C1 segment of cervical spinal cord (tissue), 14 donors: ENCODE measurements around the gene C9orf72.
A peak's percentile ranks its signal among the peaks of the same experiment; 100 is the strongest.
"Not testable (repeated sequence)": the region's sequence is repeated elsewhere in the genome, so short reads cannot be mapped to it uniquely, and the experiment has no call there.

Source experiments
- DNase-seq, 14 donors: peaks; one replicate each; lab custom pipeline; 2025; lab: John Stamatoyannopoulos, UW

C9orf72 gene, protein sequence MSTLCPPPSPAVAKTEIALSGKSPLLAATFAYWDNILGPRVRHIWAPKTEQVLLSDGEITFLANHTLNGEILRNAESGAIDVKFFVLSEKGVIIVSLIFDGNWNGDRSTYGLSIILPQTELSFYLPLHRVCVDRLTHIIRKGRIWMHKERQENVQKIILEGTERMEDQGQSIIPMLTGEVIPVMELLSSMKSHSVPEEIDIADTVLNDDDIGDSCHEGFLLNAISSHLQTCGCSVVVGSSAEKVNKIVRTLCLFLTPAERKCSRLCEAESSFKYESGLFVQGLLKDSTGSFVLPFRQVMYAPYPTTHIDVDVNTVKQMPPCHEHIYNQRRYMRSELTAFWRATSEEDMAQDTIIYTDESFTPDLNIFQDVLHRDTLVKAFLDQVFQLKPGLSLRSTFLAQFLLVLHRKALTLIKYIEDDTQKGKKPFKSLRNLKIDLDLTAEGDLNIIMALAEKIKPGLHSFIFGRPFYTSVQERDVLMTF

DNA sequence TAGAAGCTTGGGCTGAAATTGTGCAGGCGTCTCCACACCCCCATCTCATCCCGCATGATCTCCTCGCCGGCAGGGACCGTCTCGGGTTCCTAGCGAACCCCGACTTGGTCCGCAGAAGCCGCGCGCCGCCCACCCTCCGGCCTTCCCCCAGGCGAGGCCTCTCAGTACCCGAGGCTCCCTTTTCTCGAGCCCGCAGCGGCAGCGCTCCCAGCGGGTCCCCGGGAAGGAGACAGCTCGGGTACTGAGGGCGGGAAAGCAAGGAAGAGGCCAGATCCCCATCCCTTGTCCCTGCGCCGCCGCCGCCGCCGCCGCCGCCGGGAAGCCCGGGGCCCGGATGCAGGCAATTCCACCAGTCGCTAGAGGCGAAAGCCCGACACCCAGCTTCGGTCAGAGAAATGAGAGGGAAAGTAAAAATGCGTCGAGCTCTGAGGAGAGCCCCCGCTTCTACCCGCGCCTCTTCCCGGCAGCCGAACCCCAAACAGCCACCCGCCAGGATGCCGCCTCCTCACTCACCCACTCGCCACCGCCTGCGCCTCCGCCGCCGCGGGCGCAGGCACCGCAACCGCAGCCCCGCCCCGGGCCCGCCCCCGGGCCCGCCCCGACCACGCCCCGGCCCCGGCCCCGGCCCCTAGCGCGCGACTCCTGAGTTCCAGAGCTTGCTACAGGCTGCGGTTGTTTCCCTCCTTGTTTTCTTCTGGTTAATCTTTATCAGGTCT is at the start of gene C9orf72:
Gene C9orf72, minus strand, starts transcription at position 564 of the 716 bp plus-strand sequence. CDS start 6,361 bp downstream, outside the sequence.
- DNase-seq = peak in 10 of 14 donors; percentile 70 to 98 (median 94)

DNA sequence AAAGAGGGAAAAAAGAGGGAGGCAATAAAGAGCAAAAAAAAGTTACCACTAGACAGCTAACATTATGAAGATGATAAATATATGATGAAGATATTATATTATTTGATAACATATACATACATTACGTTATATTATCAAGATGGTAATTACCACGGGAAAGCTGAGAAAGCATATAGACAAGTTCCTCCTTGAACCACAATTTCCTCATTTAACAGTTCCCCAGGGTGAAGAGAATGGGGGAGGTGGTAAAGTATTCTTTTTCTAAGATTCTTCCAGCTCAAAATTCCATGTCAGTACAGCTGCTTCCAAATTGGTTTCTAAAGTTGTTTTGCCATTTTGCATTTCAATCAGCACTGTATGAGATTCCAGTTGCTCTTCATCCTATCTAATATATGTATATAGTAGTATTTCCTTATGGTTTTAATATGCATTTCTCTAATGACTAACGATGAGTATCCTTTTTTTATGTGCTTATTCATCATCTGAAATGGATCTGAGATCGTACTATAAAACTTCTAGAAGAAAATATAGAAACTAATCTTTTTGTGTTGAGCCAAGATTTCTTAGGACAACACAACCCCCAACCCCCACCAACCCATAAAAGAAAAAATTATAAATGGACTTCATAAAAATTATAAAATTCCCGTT is 49.5 kb upstream of the C9orf72 start:
- DNase-seq = no peak

DNA sequence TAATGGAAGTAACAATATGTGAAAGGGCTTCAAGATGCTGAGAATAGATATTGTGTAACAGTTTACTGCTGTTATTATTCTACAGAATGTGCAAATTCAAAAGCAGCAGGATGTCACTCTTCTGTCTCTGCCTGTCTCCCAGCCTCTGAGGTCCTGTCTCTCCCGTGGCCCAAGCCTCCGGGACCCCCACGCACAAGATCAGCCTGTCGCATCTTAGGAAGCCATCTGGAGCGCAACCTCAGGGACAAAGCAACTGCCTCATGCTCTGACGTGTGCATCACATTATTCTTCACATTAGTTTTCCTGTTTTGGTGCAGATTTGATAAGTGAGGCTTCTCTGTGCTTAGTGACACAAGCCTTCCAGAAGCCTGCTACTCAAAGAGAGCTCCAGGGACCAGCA is 46.5 kb upstream of the C9orf72 start:
- DNase-seq = no peak

DNA sequence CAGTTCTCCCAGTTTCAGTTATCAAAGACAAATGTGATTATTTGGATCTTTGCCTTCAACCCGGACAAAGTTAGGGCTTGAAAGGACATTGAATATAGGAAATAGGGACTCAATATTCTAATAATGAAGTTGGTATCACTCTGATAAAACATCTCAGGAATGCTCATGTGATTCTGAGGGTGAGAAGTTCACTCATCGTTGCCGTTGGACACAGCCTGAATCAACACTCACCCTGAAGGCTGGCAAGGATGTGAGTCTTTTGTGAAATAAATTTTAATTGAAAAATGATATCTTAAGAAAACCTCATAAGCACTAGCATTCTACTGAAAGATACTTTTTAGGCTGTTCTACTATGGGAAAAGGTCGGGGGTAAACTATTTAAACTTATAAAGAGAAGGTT is 44.8 kb upstream of the C9orf72 start:
- DNase-seq = no peak

DNA sequence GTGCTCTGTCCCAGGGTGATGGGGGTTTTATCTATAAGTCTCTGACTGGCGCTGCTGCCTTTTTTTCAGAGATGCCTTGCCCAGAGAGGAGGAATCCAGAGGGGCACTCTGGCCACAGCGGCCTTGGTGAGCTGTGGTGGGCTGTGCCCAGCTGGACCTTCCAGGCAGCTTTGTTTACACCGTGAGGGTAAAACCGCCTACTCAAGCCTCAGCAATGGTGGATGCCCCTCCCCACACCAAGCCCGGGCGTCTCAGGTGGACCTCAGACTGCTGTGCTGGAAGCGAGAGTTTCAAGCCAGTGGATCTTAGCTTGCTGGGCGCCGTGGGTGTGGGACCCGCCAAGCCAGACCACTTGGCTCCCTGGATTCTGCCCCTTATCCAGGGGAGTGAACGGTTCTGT is 41.3 kb upstream of the C9orf72 start:
- no peak for DNase-seq

DNA sequence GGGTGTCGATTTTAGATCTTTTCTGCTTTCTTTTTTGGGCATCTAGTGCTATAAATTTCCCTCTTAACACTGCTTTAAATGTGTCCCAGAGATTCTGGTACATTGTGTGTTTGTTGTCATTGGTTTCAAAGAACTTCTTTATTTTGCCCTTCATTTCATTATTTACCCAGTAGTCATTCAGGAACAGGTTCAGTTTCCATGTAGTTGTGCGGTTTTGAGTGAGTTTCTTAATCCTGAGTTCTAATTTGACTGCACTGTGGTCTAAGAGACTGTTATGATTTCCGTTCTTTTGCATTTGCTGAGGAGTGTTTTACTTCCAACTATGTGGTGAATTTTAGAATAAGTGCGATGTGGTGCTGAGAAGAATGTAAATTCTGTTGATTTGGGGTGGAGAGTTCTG is 38.8 kb upstream of the C9orf72 start:
- not testable (repeated sequence) for DNase-seq

DNA sequence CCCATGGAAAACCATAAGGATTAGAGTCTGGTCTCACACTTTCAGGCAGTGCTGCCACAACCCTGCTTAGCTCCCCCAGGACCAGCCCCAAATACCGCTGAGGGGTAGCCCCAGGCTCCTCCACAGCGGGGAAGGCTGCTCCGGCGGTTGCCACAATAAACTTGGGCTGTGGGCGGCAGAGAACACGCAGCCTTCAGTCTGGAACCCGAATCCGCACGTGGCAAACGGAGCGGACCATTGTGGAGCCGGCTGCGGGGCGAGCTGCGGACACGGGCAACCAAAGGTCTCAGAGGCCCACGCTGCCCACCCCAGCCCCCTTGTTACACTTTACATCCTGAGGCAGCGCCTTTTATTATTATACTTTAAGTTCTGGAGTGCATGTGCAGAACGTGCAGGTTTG is 37.3 kb upstream of the C9orf72 start:
- DNase-seq = no peak

DNA sequence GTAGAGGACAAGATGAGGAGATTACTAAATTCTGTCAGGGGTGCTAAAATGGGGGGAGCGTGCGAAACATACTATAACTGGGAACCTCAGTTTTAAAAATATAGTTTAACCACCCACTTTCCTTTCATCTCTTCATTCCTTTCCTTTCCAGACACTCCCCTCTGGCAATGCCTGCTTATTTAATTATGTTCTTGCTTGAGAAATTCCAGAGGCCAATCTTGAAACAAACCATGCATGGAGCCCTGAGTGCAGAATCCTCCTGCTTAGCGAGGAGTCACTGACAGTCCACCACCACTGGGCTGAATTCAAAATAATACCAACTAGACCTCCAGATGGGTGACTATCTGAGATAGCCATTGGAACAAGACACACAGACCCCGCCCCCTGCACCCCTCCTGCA is 29.7 kb upstream of the C9orf72 start:
- DNase-seq = no peak

DNA sequence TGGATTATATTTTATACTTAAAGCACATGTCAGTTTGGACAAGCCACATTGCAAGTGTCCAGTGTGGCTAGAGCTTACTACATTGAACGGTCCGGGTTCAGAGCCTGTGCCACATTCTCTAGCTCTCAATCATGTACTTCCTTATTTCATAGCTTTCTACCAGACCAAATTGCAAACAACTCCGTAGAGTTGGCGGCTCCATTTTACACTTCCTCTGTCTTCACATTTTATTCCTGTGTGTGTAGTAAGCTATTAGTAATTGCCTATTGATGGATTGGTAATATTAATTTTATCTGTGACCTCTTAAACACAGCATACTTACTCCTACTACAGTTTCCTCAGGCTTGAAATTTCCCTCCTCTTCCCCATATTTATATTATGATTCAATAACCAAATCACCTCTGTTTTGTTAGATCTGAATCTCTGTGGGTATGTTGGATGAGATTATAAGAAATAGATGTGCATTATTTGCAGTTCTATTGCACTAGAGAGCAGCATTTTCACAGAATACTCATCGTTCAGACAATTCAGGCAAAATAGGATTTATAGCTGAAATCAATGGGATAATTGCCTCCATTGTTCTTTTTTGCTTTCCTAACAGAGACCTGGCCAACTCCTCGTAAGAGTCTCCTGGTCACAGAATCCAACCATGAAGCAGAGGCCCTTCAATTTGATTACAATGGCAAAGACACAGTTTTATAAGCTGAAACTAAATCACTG is 29.0 kb upstream of the C9orf72 start:
- no peak for DNase-seq

DNA sequence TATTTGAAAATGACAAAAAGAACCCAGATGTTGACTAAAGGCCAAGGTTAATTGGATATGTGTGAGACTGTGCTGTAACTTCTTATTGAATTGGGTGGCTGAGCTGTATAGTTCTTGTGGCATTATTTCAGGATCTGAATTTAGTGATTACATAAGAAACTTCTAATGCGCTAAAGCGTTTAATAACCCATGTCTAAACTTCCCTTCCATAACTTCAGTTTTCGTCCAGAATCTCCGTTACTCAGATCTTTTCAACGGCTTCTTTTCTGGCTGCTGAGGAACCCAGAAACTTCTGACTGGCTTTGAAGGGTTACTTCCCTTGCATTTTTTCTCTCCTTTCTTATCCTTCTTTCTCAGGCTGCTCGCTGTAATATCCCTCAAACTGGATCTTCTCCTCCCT is 28.1 kb upstream of the C9orf72 start:
- no peak for DNase-seq

DNA sequence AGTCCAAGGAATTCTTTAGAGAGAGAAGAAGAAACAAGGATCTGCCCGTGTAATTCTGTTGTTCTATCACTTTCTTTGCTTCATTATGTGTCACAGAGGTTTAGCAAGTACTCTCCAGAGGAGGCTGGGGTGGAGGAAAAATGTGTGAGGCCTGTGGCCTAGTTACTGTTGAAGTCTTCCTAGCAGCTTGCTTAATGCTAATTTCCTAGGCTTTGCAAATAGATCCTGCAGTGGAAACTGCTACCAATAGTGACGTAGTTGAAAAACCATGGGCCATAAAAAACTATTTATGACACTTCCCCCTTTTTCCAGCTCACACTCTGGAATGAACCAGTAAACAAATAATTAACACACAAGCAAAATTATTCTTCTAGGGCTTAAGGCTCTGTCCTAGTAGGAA is 27.0 kb upstream of the C9orf72 start:
- no peak for DNase-seq

DNA sequence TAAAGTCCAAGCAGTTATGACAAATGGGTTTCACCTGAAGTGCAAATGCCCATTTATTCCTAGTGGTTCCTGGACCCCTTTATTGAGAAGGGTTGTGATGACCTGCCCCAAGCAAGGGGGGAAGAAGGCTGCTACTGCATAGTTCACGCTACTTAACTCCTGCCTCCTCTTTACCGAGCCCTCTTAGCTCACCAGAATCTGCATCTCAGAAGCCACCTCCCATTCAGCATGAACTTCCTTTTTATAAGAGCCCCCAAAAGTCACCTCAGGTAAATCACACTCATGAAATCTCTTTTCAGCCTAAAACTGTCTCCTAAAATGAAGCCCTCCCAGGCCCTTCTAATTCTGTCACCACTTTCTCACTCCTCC is 26.6 kb upstream of the C9orf72 start:
- DNase-seq = no peak

DNA sequence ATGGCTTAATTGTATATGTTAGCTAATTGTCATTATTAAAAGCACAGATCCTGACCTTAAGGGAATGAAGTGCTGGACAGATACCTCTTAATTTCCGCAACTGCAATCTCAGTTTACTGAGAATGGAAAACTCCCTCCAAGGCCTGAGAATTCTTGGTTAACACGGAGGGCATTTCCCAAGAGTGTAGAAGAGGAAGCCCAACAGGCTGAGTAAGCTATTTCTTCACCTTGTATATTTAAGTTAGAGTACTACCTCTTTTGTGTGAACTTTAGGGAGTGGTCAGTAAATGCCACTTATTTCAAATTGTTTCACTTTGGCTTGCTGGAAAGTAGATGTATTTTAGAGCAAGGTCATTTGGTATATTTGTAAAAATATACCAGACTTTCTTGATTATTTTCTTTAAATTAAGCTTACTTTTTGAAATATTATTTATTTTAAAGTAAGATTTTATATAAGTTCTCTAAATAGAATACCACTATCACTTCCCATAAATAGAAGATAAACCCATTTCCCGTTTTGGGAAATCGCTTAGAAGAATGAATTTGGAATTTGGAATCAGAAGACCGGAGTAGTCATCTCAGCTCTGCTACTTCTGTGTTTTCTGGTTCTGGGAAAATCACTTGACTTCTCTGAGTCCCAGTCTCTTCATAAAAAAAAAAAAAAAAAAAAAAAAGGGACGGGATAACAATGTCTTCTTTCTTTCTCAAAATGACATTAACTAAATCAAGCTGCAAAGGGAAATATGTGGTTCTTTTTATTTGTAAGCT is 26.0 kb upstream of the C9orf72 start:
- no peak for DNase-seq

DNA sequence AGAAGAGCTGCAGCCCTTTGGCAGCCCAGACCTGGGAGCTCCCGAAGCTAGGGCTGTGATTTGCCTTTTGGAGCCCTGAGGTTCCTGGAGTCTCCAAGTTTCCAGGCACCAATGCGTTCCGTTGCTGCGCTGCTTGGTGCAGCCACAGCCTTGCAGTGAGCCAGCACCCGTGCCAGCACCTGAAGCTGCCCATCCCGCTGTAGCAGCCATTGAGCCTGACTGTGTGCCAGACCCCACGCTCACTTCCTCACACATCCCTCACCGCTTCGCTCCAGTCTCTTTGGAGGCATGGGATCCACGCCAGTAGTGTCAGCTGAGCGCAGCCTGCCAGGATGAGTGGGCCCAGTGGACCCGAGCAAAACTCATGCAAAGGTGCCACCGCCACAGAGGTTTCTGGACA is 22.5 kb upstream of the C9orf72 start:
- DNase-seq = peak in 1 of 14 donors; percentile 19

DNA sequence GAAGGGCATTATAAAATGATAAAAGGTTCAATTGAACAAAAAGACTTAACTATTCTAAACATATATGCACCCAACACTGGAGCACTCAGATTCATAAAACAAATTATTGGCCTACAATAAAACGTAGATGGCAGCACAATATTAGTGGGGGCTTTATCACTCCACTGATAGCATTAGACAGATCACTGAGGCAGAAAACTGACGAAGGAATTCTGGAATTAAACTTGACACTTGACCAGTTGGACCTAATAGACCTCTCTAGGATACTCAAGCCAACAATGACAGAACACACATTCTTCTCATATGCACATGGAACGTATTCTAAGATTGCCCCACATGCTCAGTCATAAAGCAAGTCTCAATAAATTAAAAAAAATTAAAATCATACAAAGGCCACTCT is 18.4 kb upstream of the C9orf72 start:
- no peak for DNase-seq

DNA sequence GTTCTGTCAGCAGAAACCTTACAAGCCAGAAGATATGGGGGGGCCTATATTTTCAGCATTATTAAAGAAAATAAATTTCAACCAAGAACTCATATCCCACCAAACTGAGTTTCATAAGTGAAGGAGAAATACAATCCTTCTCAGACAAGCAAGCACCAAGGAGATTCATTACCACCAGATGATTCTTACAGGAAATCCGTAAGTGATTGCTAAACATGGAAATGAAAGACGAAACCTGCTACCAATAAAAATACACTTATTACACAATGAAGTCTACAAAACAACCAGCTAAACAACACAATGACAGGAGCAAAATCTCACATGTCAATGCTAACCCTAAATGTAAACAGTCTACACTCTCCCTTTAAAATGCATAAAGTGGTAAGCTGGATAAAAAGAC is 17.8 kb upstream of the C9orf72 start:
- DNase-seq = no peak

DNA sequence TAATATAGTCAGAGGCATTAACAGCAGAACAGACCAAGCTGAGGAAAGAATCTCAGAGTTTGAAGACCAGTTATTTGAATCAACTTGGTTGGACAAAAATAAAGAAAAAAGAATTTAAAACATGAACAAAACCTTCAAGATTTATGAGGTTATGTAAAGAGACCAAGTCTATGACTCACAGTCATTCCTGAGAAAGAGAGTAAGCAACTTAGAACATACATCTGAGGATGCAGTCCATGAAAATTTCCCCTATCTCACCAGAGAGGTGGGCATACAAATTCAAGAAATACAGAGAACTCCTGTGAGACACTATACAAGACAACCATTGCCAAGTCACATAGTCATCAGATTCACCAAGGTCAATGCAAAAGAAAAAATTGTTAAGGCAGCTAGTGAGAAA is 17.4 kb upstream of the C9orf72 start:
- DNase-seq = no peak

DNA sequence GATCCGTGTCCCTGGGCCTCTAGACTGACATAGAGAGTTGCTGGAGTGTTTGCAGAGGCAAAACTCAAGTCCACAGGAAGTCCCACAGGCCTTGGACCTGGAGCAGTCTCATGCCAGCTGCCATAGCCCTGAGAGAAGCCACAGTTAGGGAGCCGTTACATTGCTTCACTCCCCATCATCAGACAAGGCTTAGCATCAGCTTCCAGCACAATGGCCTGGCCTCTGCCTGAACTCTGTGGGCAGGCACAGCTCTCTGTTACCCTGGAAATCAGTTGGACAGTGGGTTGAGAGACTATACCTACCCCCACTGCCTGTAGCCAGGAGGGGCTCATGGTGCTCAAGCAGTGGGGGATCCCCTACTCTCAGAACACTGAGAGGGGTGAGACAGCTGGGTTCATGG is 16.2 kb upstream of the C9orf72 start:
- no peak for DNase-seq

DNA sequence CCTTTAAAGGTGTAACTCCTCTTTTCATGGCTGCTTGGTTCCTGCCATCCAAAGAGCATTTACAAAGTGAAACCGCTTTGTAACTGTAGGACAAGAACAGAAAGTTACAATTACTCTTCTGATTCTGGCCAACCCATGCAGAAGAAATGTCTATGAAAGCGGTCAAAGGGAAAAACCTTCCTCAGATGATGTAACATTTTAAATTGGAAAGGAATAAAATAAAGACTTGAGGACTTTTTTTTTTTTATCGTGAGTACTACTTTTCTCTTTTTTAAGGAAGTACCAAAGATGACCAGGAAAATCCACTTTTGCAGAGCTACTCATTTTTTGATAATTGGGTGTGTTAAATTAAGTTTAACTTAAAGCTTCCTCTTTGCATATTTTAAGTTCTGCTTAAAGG is 13.0 kb upstream of the C9orf72 start:
- DNase-seq = no peak

DNA sequence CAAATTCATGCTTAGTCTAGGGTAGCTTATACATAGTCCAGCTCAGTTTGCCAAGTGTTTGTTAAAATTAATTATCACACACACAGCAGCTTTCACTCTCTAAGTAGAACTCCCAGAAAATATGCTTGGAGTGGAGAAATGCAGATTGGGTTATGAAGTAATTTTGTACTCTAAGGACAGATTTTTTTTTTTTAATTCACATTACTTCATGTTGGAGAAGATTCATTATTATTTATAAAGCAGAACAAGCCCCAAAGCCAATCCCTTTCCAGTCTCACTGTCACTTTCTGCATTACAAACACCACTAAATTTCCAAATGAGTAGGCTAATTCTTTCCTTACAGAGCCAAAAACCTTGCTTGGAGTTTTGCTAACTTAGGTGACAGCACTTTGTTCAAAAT is 11.7 kb upstream of the C9orf72 start:
- DNase-seq = no peak

DNA sequence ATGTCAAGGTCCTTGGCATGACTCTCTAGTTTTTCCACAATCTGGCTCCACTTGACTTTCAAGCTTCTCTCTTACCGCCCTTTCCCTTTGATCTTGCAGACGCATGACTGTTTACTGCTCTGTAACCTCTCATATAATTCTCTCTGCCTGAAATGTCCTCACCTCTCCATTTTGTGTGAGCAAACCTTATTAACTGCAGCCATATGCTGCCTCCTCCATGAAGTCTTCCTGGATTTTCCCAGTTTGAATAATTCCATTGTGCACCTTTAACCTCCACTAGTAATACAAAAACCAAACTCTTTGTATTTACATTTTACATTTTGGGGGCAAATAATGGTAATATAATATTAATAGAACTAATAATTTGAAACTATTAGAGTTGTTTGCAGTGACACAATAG is 9.5 kb upstream of the C9orf72 start:
- no peak for DNase-seq
